ENCODE data around the gene EFCAB10. TPM values are rescaled to one million over a fixed set of nuclear protein-coding genes. Genes with fewer than 3 reads are reported as not detected.
"Not testable (repeated sequence)": the region's sequence is repeated elsewhere in the genome, so short reads cannot be mapped to it uniquely, and the experiment has no call there.

Gene EFCAB10
- total RNA-seq, 1 experiment from 2014 or later: 3.0 TPM

- peak; percentile 99 for TF ChIP-seq ZNF121 (CRISPR knock-in tag; IDR thresholded peaks at IDR 0.05)
- H3K4me3 Mint-ChIP-seq: peak overlapping the region; percentile 98
- CTCF ChIA-PET: interaction anchor here (2.2 kb wide), 1 partner anchor 11 kb away, joined by 10 read pairs; the partner anchor contains the start of gene RINT1
- H3K27me3 Mint-ChIP-seq (ENCODE audit: low read depth): peaks cover 15% of the 10 kb centered on the region
- H3K27ac Mint-ChIP-seq; DNase-seq (ENCODE audit: low spot score); ATAC-seq; H3K9me3 Mint-ChIP-seq; POLR2A ChIA-PET: not testable (repeated sequence)
- peaks cover 32% of the 10 kb centered on the region for H3K36me3 Mint-ChIP-seq
- peaks cover 12% of the 10 kb centered on the region for H3K4me1 Mint-ChIP-seq
Observed at GRCh38 chr7:105520620-105521019, 60.7 kb downstream of the EFCAB10 start.

GRCh38 chr7:105519353-105519752 lies 61.9 kb downstream of the EFCAB10 start:
- TF ChIP-seq GABPB1 (CRISPR knock-in tag; IDR thresholded peaks at IDR 0.05) (no peak), SMAD3 (CRISPR knock-in tag; IDR thresholded peaks at IDR 0.05; ENCODE audit: borderline replicate concordance) (no peak), ATF2 (CRISPR knock-in tag; IDR thresholded peaks at IDR 0.05; ENCODE audit: borderline replicate concordance, low read depth) (no peak), PRRX2 (CRISPR knock-in tag; IDR thresholded peaks at IDR 0.05) (no peak), SMAD4 (CRISPR knock-in tag; IDR thresholded peaks at IDR 0.05) (no peak), ZBTB21 (CRISPR knock-in tag; IDR thresholded peaks at IDR 0.05; ENCODE audit: borderline replicate concordance) (no peak), ETV6 (CRISPR knock-in tag; IDR thresholded peaks at IDR 0.05) (no peak), TP53 (CRISPR knock-in tag; IDR thresholded peaks at IDR 0.05) (no peak), ZNF138 (CRISPR knock-in tag; conservative IDR thresholded peaks at IDR 0.05) (no peak), KAT7 (CRISPR knock-in tag; IDR thresholded peaks at IDR 0.05; ENCODE audit: borderline replicate concordance) (no peak), AR (CRISPR knock-in tag; IDR thresholded peaks at IDR 0.05) (no peak), ZNF219 (CRISPR knock-in tag; IDR thresholded peaks at IDR 0.05; ENCODE audit: borderline replicate concordance) (no peak), ATF6 (CRISPR knock-in tag; IDR thresholded peaks at IDR 0.05) (no peak), ZNF232 (CRISPR knock-in tag; IDR thresholded peaks at IDR 0.05) (no peak), JUN (CRISPR knock-in tag; IDR thresholded peaks at IDR 0.05) (no peak), RORB (CRISPR knock-in tag; IDR thresholded peaks at IDR 0.05) (no peak)
- Mint-ChIP-seq H3K36me3 (peaks cover 31% of the 10 kb centered on the region), H3K27ac (peak overlapping the region; percentile 43; the same call in 1 of the 2 replicates), H3K4me1 (peaks cover 12% of the 10 kb centered on the region), H3K4me3 (peak overlapping the region; percentile 53), H3K27me3 (ENCODE audit: low read depth) (peaks cover 5% of the 10 kb centered on the region; the same call in 1 of the 2 replicates), H3K9me3 (no peaks in the 10 kb centered on the region; the same call in 1 of the 2 replicates)
- ChIA-PET CTCF (interaction anchor here (1.8 kb wide), 1 partner anchor 12 kb away, joined by 9 read pairs; the partner anchor contains the start of gene RINT1), POLR2A (no interaction called here)
- DNase-seq (ENCODE audit: low spot score): no peak
- ATAC-seq: no peak

- H3K4me1 Mint-ChIP-seq; H3K9me3 Mint-ChIP-seq; CTCF ChIA-PET; POLR2A ChIA-PET; ATAC-seq; DNase-seq (ENCODE audit: low spot score); H3K27ac Mint-ChIP-seq; H3K4me3 Mint-ChIP-seq; H3K27me3 Mint-ChIP-seq (ENCODE audit: low read depth): not testable (repeated sequence)
- H3K36me3 Mint-ChIP-seq: peaks cover 39% of the 10 kb centered on the region
Observed at GRCh38 chr7:105515610-105516009, 65.7 kb downstream of the EFCAB10 start.

Other genes with a start within 250 kb of the EFCAB10 start
- 50.5 to 54.8 TPM (median 52.0 TPM) in 3 replicates for gene SRPK2, start 192.6 kb downstream of the EFCAB10 start, total RNA-seq (2021)
- gene PUS7, start 59.2 kb downstream of the EFCAB10 start, total RNA-seq (2021): 42.6 to 47.2 TPM (median 45.0 TPM) in 3 replicates
- gene RINT1, start 49.3 kb downstream of the EFCAB10 start, total RNA-seq (2021): 20.3 to 26.6 TPM (median 23.1 TPM) in 3 replicates

Measured in WTC11 (cell line).